GM10847 (cell line): ENCODE measurements around the gene ARL8B.

Experiments
- POLR2A ChIP-seq: IDR thresholded peaks from 2 replicates; pipeline ENCODE4 v1.6.1; 2011; ENCODE audit not compliant: insufficient read length; ENCODE audit errors: extremely low read depth

Gene ARL8B

GRCh38 chr3:5122030-5122740 is at the start of gene ARL8B:
TSS of gene ARL8B (plus strand) at chr3:5122292. CDS start at chr3:5122466, 174 bp downstream.
- peak; percentile 80 for TF ChIP-seq POLR2A

- TF ChIP-seq POLR2A: no peak
Observed at GRCh38 chr3:5073374-5074085, 48.6 kb upstream of the ARL8B start.

- no peak for TF ChIP-seq POLR2A
Observed at GRCh38 chr3:5078151-5078550, 43.9 kb upstream of the ARL8B start.

- TF ChIP-seq POLR2A: no peak
Observed at GRCh38 chr3:5079761-5080160, 42.3 kb upstream of the ARL8B start.

GRCh38 chr3:5080779-5081550 is 41.1 kb upstream of the ARL8B start:
- TF ChIP-seq POLR2A: no peak

- TF ChIP-seq POLR2A: no peak
Observed at GRCh38 chr3:5082789-5083115, 39.3 kb upstream of the ARL8B start.

GRCh38 chr3:5084224-5084623 is 37.9 kb upstream of the ARL8B start:
- no peak for TF ChIP-seq POLR2A

- TF ChIP-seq POLR2A: no peak
Observed at GRCh38 chr3:5086708-5087107, 35.4 kb upstream of the ARL8B start.

- no peak for TF ChIP-seq POLR2A
Observed at GRCh38 chr3:5087209-5087608, 34.9 kb upstream of the ARL8B start.

GRCh38 chr3:5090197-5090596 is 31.9 kb upstream of the ARL8B start:
- TF ChIP-seq POLR2A: no peak

GRCh38 chr3:5092018-5092417 is 30.1 kb upstream of the ARL8B start:
- TF ChIP-seq POLR2A: no peak

- no peak for TF ChIP-seq POLR2A
Observed at GRCh38 chr3:5093731-5094130, 28.4 kb upstream of the ARL8B start.

- TF ChIP-seq POLR2A: no peak
Observed at GRCh38 chr3:5095886-5096285, 26.2 kb upstream of the ARL8B start.

GRCh38 chr3:5096336-5097008 is 25.6 kb upstream of the ARL8B start:
- no peak for TF ChIP-seq POLR2A

GRCh38 chr3:5098346-5098745 is 23.7 kb upstream of the ARL8B start:
- TF ChIP-seq POLR2A: no peak
